ENCODE measurements around the gene MXRA7. TPM values are rescaled to one million over a fixed set of nuclear protein-coding genes. Genes with fewer than 3 reads are reported as not detected.

The MXRA7 gene
- polyA plus RNA-seq, 1 of the 3 experiments (the other 2 are of a cell fraction): 154 TPM

DNA sequence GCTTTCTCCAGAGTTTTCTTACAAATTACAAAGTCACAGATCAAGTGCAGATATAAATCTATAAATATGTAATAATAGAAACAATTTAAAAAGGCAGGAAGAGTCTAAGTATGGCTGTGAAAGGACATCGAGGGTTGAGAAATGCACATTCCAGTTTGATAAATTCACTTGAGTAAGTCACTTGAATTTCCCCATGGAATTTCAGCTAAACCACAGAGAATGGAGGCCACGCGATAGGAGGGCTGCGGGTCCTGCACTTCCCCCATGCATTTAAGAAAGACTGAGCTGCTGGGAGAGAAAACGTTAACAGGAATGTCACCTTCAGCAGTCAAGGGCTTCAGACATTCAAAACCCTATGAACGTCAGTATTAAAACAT lies 6.1 kb upstream of the MXRA7 start (continued):
- TF ChIP-seq, protein P1, sequence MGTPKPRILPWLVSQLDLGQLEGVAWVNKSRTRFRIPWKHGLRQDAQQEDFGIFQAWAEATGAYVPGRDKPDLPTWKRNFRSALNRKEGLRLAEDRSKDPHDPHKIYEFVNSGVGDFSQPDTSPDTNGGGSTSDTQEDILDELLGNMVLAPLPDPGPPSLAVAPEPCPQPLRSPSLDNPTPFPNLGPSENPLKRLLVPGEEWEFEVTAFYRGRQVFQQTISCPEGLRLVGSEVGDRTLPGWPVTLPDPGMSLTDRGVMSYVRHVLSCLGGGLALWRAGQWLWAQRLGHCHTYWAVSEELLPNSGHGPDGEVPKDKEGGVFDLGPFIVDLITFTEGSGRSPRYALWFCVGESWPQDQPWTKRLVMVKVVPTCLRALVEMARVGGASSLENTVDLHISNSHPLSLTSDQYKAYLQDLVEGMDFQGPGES (IDR thresholded peaks at IDR 0.05; ENCODE audit: low read depth, low read length): no peak
- TF ChIP-seq EZH2phosphoT487 (IDR thresholded peaks at IDR 0.05; ENCODE audit: borderline replicate concordance, low read depth) (no peak), FOXM1 (IDR thresholded peaks at IDR 0.05; ENCODE audit: low read depth) (no peak), TEAD4 (IDR thresholded peaks at IDR 0.05; ENCODE audit: borderline replicate concordance, insufficient read depth) (peak; percentile 73; the same call in 1 of the 2 replicates)

DNA sequence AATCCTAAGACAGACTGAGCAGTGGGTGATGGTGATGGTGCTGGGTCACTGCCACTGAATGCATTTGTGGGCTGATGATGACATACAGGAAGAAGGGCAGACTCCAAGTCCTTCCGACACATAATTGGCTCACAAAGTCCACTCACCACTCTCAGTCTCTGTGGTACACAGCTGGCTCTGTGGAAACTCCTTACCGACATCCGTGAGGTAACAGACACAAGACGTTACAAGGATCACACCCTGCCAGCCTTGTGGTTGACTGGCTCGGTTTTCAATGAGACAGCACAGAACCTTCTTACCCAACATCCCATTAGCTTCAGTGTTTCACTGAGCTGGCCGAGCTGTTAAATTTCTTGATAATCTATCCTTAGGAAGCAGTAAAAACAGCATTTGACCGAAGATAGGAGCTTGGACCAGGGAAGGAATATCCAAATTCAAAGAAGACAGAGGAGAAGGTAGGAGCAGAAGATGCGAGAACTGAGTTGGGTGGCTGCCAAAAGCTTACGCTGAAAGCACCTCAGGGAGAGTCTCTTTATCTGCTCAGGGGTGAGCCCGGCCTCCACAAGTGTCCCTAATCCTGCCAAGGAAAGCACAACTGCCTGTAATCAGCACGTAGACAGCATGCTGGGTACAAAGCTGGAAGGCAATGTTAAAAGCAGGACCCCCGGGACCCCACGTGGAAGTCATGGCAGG lies 5.5 kb upstream of the MXRA7 start:
- peaks cover 17% of the 10 kb centered on the region for H4K20me1 ChIP-seq (ENCODE audit: insufficient read depth)
- peaks cover 50% of the 10 kb centered on the region for H3F3A ChIP-seq (replicated peaks; ENCODE audit: insufficient read depth)
- H3K4me1 ChIP-seq (ENCODE audit: control insufficient read depth in 1 of 2, insufficient read depth in 2 of 2, low read depth in 1 of 2, low read length in 1 of 2): peaks cover 4 to 30% of the 10 kb centered on the region in 2 experiments
- no peaks in the 10 kb centered on the region for H3K9me3 ChIP-seq
- 63% methylated on average over 12 of the region's 13 CpGs for WGBS (ENCODE audit: low lambda C conversion rate)
- H3K4me2 ChIP-seq: peak overlapping the region; percentile 62
- H3K27ac ChIP-seq (ENCODE audit: low read depth in 2 of 2, low read length in 1 of 2): peak overlapping the region; percentile 53 to 97; a peak in 3 of 4 replicates
- TF ChIP-seq RCOR1 (IDR thresholded peaks at IDR 0.05; ENCODE audit: low read length) (no peak), ELF1 (IDR thresholded peaks at IDR 0.05) (peak; percentile 22; the same call in 1 of the 2 replicates), GABPA (IDR thresholded peaks at IDR 0.05; ENCODE audit: low read depth) (peak; percentile 46), JUND (IDR thresholded peaks at IDR 0.05) (no peak), FOXJ3 (CRISPR knock-in tag; IDR thresholded peaks at IDR 0.05) (no peak), CHD2 (IDR thresholded peaks at IDR 0.05; ENCODE audit: low read length, partially characterized antibody) (no peak), GATA2 (CRISPR knock-in tag; IDR thresholded peaks at IDR 0.05) (no peak), EZH2phosphoT487 (IDR thresholded peaks at IDR 0.05; ENCODE audit: borderline replicate concordance, low read depth) (no peak), POLR2AphosphoS5 (IDR thresholded peaks at IDR 0.05; ENCODE audit: low read depth, low read length) (peak; percentile 57; the same call in 1 of the 2 replicates), TCF12 (IDR thresholded peaks at IDR 0.05) (peak; percentile 71; the same call in 1 of the 2 replicates), NRF1 (IDR thresholded peaks at IDR 0.05; ENCODE audit: low read depth, low read length) (no peak), FOXM1 (IDR thresholded peaks at IDR 0.05; ENCODE audit: low read depth) (no peak), YY1 (IDR thresholded peaks at IDR 0.05; ENCODE audit: low read depth) (no peak), MXI1 (IDR thresholded peaks at IDR 0.05; ENCODE audit: low read depth, low read length) (no peak)
- TF ChIP-seq, protein P2, sequence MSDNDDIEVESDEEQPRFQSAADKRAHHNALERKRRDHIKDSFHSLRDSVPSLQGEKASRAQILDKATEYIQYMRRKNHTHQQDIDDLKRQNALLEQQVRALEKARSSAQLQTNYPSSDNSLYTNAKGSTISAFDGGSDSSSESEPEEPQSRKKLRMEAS (IDR thresholded peaks at IDR 0.05; ENCODE audit: low read depth): 0 out of 2 replicates have a peak, but pooled peaks have one; percentile 6
- TF ChIP-seq, protein P3, sequence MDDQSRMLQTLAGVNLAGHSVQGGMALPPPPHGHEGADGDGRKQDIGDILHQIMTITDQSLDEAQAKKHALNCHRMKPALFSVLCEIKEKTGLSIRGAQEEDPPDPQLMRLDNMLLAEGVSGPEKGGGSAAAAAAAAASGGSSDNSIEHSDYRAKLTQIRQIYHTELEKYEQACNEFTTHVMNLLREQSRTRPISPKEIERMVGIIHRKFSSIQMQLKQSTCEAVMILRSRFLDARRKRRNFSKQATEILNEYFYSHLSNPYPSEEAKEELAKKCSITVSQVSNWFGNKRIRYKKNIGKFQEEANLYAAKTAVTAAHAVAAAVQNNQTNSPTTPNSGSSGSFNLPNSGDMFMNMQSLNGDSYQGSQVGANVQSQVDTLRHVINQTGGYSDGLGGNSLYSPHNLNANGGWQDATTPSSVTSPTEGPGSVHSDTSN (IDR thresholded peaks at IDR 0.05): peak; percentile 52
- TF ChIP-seq, protein P4, sequence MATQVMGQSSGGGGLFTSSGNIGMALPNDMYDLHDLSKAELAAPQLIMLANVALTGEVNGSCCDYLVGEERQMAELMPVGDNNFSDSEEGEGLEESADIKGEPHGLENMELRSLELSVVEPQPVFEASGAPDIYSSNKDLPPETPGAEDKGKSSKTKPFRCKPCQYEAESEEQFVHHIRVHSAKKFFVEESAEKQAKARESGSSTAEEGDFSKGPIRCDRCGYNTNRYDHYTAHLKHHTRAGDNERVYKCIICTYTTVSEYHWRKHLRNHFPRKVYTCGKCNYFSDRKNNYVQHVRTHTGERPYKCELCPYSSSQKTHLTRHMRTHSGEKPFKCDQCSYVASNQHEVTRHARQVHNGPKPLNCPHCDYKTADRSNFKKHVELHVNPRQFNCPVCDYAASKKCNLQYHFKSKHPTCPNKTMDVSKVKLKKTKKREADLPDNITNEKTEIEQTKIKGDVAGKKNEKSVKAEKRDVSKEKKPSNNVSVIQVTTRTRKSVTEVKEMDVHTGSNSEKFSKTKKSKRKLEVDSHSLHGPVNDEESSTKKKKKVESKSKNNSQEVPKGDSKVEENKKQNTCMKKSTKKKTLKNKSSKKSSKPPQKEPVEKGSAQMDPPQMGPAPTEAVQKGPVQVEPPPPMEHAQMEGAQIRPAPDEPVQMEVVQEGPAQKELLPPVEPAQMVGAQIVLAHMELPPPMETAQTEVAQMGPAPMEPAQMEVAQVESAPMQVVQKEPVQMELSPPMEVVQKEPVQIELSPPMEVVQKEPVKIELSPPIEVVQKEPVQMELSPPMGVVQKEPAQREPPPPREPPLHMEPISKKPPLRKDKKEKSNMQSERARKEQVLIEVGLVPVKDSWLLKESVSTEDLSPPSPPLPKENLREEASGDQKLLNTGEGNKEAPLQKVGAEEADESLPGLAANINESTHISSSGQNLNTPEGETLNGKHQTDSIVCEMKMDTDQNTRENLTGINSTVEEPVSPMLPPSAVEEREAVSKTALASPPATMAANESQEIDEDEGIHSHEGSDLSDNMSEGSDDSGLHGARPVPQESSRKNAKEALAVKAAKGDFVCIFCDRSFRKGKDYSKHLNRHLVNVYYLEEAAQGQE (IDR thresholded peaks at IDR 0.05; ENCODE audit: low read depth, low read length): no peak
- TF ChIP-seq, protein P5, sequence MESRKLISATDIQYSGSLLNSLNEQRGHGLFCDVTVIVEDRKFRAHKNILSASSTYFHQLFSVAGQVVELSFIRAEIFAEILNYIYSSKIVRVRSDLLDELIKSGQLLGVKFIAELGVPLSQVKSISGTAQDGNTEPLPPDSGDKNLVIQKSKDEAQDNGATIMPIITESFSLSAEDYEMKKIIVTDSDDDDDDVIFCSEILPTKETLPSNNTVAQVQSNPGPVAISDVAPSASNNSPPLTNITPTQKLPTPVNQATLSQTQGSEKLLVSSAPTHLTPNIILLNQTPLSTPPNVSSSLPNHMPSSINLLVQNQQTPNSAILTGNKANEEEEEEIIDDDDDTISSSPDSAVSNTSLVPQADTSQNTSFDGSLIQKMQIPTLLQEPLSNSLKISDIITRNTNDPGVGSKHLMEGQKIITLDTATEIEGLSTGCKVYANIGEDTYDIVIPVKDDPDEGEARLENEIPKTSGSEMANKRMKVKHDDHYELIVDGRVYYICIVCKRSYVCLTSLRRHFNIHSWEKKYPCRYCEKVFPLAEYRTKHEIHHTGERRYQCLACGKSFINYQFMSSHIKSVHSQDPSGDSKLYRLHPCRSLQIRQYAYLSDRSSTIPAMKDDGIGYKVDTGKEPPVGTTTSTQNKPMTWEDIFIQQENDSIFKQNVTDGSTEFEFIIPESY (IDR thresholded peaks at IDR 0.05; ENCODE audit: borderline replicate concordance, low read depth): no peak
- ChIA-PET POLR2A (interaction anchor here (0.8 to 1.0 kb wide), 2 partner anchors 10 to 13 kb away, joined by 3 to 5 read pairs; partner anchors contain the start of gene JMJD6), CTCF (interaction anchor here (1.0 to 14.3 kb wide), 12 partner anchors 9 to 209 kb away, joined by 3 to 255 read pairs (median 22); partner anchors contain the start of genes JMJD6 and METTL23)
- peak overlapping the region; percentile 66 for H3K9ac ChIP-seq
- no peak overlapping the region for H2AFZ ChIP-seq (ENCODE audit: low read depth)
- H3K79me2 ChIP-seq (ENCODE audit: insufficient read depth): peaks cover 56% of the 10 kb centered on the region
- H3K9me2 ChIP-seq: no peaks in the 10 kb centered on the region
- no peak for DNase-seq
- no peaks in the 10 kb centered on the region for H3K27me3 ChIP-seq (ENCODE audit: insufficient read depth)
- peaks cover 52 to 71% of the 10 kb centered on the region in 2 experiments for H3K36me3 ChIP-seq (replicated peaks in 1 of 2; ENCODE audit: control insufficient read depth in 1 of 2, insufficient read depth in 2 of 2, low read length in 1 of 2)
- H3K4me3 ChIP-seq (ENCODE audit: low read depth in 2 of 2, low read length in 1 of 2): peak overlapping the region in 1 of 2 experiments; percentile 2; a peak in 1 of 4 replicates

Data from SK-N-SH (cell line).